DND-41 (cell line): ENCODE results near the gene ZFPL1.

Experiments used
- EZH2 ChIP-seq: IDR thresholded peaks from 3 replicates; pipeline ENCODE4 v1.6.1; 2012; ENCODE audit warnings: borderline replicate concordance, low read depth, mild to moderate bottlenecking, moderate library complexity, low read length, inconsistent platforms; ENCODE audit not compliant: severe bottlenecking
- TF ChIP-seq, protein P1 (sequence below): IDR thresholded peaks from 2 replicates; pipeline ENCODE4 v1.5.1; 2012; ENCODE audit warnings: borderline replicate concordance, low read length, moderate library complexity, mild to moderate bottlenecking; ENCODE audit not compliant: poor library complexity, severe bottlenecking; ENCODE audit errors: extremely low read depth

DNA sequence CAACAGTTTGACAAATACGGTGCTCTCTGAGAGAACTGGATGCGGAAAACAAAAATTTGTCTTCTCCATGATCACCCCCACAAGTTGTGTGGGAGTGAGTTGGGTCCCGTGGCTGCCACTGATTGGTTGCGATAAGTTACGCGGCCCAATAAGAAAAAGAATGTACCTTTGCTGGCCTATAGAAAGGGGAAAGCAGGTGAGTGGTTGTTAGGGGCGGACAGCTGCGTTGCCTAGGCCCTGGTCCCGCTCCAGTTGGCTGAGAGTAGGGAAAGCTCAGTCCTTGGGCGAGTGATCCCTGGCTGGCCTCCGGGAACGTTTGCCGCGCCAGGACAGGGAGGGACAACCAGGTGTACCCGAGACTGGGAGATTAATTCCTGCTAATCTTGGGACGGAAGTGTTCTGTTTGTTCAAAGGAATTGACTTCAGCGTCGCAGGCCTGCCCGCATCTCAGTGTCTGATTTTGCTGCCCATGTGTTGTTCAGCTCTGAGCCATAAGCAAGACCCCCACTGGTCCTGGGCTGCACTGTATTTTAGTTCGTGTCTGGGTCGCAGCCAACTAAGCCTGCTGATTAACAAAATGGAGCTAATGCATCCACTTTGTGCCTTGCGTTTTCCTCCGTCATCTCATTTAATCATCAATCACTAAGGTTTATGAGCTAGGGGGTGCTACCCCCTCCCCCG is 51.1 kb downstream of the ZFPL1 start:
- TF ChIP-seq, protein P1, sequence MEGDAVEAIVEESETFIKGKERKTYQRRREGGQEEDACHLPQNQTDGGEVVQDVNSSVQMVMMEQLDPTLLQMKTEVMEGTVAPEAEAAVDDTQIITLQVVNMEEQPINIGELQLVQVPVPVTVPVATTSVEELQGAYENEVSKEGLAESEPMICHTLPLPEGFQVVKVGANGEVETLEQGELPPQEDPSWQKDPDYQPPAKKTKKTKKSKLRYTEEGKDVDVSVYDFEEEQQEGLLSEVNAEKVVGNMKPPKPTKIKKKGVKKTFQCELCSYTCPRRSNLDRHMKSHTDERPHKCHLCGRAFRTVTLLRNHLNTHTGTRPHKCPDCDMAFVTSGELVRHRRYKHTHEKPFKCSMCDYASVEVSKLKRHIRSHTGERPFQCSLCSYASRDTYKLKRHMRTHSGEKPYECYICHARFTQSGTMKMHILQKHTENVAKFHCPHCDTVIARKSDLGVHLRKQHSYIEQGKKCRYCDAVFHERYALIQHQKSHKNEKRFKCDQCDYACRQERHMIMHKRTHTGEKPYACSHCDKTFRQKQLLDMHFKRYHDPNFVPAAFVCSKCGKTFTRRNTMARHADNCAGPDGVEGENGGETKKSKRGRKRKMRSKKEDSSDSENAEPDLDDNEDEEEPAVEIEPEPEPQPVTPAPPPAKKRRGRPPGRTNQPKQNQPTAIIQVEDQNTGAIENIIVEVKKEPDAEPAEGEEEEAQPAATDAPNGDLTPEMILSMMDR = no peak
- no peak for TF ChIP-seq EZH2
